ENCODE results near the gene FAF1. TPM values are rescaled to one million over a fixed set of nuclear protein-coding genes. Genes with fewer than 3 reads are reported as not detected.

The FAF1 gene
- total and polyA plus RNA-seq, 9 of the 15 experiments (the other 6 are each of a cell fraction or from before 2014, with no cell fraction given): 48.7 to 225 (median 118) TPM

DNA sequence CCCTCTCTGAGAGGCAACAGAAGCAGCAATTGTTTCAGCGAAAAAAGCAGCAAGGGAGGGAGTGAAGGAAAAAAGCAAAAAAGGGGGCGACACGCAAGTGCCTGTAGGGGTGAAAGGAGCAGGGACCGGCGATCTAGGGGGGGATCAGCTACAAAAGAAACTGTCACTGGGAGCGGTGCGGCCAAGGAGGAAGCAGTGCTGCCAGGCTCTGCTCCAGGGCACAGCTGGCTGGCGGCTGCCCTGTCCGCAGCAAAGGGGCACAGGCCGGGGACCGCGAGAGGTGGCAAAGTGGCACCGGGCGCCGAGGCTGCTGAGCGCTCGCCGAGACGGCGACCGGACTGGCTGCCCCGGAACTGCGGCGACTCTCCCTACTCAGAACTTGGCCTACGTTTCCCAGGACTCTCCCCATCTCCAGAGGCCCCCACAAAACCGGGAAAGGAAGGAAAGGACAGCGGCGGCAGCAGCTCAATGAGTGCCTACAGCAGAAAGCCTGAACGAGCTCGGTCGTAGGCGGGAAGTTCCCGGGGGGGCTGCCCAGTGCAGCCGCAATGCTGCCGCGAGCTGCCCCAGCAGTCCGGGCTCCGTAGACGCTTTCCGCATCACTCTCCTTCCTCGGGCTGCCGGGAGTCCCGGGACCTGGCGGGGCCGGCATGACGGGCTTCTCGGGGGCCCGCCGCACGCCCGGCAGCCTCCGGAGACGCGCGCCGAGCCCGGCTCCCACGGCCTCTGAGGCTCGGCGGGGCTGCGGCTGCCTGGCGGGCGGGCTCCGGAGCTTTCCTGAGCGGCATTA is 8.9 kb upstream of the FAF1 start (continued):
- TF ChIP-seq, protein P1, sequence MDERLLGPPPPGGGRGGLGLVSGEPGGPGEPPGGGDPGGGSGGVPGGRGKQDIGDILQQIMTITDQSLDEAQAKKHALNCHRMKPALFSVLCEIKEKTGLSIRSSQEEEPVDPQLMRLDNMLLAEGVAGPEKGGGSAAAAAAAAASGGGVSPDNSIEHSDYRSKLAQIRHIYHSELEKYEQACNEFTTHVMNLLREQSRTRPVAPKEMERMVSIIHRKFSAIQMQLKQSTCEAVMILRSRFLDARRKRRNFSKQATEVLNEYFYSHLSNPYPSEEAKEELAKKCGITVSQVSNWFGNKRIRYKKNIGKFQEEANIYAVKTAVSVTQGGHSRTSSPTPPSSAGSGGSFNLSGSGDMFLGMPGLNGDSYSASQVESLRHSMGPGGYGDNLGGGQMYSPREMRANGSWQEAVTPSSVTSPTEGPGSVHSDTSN (CRISPR knock-in tag; IDR thresholded peaks at IDR 0.05; ENCODE audit: low read depth): no peak
- TF ChIP-seq, protein P1 (tag; conservative IDR thresholded peaks at IDR 0.05; ENCODE audit: low read depth): no peak
- no peak for TF ChIP-seq MEF2A (IDR thresholded peaks at IDR 0.05; ENCODE audit: control insufficient read depth, low read depth, low read length)
- no peak for TF ChIP-seq ZBTB5 (IDR thresholded peaks at IDR 0.05)
- peak; percentile 56 for TF ChIP-seq ZNF583 (CRISPR knock-in tag; IDR thresholded peaks at IDR 0.05)
- no peak for TF ChIP-seq ZNF121 (CRISPR knock-in tag; conservative IDR thresholded peaks at IDR 0.05)
- TF ChIP-seq ZNF134 (CRISPR knock-in tag; conservative IDR thresholded peaks at IDR 0.05): no peak
- TF ChIP-seq CAMTA2 (CRISPR knock-in tag; conservative IDR thresholded peaks at IDR 0.05): no peak
- TF ChIP-seq, protein P2, sequence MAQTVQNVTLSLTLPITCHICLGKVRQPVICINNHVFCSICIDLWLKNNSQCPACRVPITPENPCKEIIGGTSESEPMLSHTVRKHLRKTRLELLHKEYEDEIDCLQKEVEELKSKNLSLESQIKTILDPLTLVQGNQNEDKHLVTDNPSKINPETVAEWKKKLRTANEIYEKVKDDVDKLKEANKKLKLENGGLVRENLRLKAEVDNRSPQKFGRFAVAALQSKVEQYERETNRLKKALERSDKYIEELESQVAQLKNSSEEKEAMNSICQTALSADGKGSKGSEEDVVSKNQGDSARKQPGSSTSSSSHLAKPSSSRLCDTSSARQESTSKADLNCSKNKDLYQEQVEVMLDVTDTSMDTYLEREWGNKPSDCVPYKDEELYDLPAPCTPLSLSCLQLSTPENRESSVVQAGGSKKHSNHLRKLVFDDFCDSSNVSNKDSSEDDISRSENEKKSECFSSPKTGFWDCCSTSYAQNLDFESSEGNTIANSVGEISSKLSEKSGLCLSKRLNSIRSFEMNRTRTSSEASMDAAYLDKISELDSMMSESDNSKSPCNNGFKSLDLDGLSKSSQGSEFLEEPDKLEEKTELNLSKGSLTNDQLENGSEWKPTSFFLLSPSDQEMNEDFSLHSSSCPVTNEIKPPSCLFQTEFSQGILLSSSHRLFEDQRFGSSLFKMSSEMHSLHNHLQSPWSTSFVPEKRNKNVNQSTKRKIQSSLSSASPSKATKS (CRISPR knock-in tag; IDR thresholded peaks at IDR 0.05): no peak
- no peak for TF ChIP-seq SP2 (IDR thresholded peaks at IDR 0.05; ENCODE audit: extremely low read depth, low read depth, low read length, poor library complexity, severe bottlenecking)
- TF ChIP-seq POU5F1 (IDR thresholded peaks at IDR 0.05; ENCODE audit: borderline replicate concordance, low read depth, low read length, partially characterized antibody): no peak
- no peak for TF ChIP-seq ASH1L (IDR thresholded peaks at IDR 0.05; ENCODE audit: borderline replicate concordance, low read depth, partially characterized antibody)
- TF ChIP-seq SNIP1 (IDR thresholded peaks at IDR 0.05; ENCODE audit: low read depth): no peak
- TF ChIP-seq CREB3L1 (IDR thresholded peaks at IDR 0.05; ENCODE audit: borderline replicate concordance, low read depth): 0 out of 2 replicates have a peak, but pooled peaks have one; percentile 31
- no peak for TF ChIP-seq ZNF395 (CRISPR knock-in tag; IDR thresholded peaks at IDR 0.05)

Measured in K562 (cell line).